Natural killer cell treated with Interleukin-12 subunit alpha and Interleukin-12 subunit beta and Interleukin-15 and Interleukin-18, amount 100 ng/mL, for 72 hours (primary cell): ENCODE data around the gene NRXN3. TPM values are rescaled to one million over a fixed set of nuclear protein-coding genes. Genes with fewer than 3 reads are reported as not detected.

Source experiments
- ATAC-seq, 2 donors: fragments of 150-1000 bp; cut with Tn5 transposase in 1 of 2; sonication (Bioruptor Pico), chemical (Tn5 transposase) in 1 of 2; 2 replicates each; pipeline ENCODE4 v1.10.0; 2021
- DNase-seq: peaks from one replicate; pipeline ENCODE4 v3.0.0; 2022; ENCODE audit warnings: low spot score
- H3K27ac Mint-ChIP-seq, 2 donors: 1 replicate in 1 of 2; 2 replicates in 1 of 2; pipeline ENCODE4 v1.8.0; 2022; ENCODE audit warnings: mixed read lengths in 2 of 2, mild to moderate bottlenecking in 1 of 2, moderate library complexity in 1 of 2
- H3K27me3 Mint-ChIP-seq, 2 donors: 1 replicate in 1 of 2; 2 replicates in 1 of 2; pipeline ENCODE4 v1.8.0; 2022; ENCODE audit warnings: mixed read lengths in 2 of 2
- H3K36me3 Mint-ChIP-seq: one replicate; pipeline ENCODE4 v1.8.0; 2022; ENCODE audit warnings: mixed read lengths
- H3K4me1 Mint-ChIP-seq, 2 donors: 1 replicate in 1 of 2; 2 replicates in 1 of 2; pipeline ENCODE4 v1.8.0; 2022; ENCODE audit warnings: low read depth in 2 of 2, mixed read lengths in 2 of 2, mild to moderate bottlenecking in 1 of 2
- H3K4me3 Mint-ChIP-seq: one replicate; pipeline ENCODE4 v1.8.0; 2022; ENCODE audit warnings: mixed read lengths
- H3K9me3 Mint-ChIP-seq: 2 replicates; pipeline ENCODE4 v1.8.0; 2022; ENCODE audit warnings: mixed read lengths
- total RNA-seq, 2 donors: library from RNA; stranded (reverse); gene quantifications; one replicate each; pipeline ENCODE4 v1.2.3, GENCODE V29; 2022

NRXN3 gene
- total RNA-seq, 2 donors from 2014 or later: not detected

GRCh38 chr14:79376557-79376956, 1206.4 kb downstream of the NRXN3 start:
- Mint-ChIP-seq H3K27ac (no peak overlapping the region), H3K36me3 (no peaks in the 10 kb centered on the region), H3K4me1 (no peaks in the 10 kb centered on the region), H3K4me3 (no peak overlapping the region), H3K9me3 (peaks cover 8% of the 10 kb centered on the region), H3K27me3 (no peaks in the 10 kb centered on the region)
- no peak for DNase-seq
- no peak for ATAC-seq

DNA sequence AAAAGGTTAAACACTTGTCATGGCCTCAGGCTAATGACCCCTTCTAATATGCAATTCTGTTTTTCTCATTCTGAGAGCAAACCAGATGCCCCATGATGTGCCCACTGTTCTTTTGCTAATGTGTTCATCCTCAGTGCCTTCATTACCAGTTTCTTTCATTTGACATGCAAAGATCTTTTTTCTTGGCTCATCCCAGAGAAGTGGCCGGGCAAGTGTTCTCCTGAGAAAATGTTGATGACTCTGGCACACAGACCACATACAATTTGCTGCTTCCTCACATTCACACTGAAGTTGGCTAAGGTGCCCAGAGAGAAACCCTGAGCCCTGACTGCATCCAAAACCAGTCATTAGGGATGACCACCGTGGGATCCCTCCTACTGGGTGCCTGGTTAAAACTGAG, 1207.8 kb downstream of the NRXN3 start:
- Mint-ChIP-seq H3K9me3 (peaks cover 8% of the 10 kb centered on the region), H3K4me1 (no peaks in the 10 kb centered on the region), H3K27ac (no peak overlapping the region), H3K27me3 (no peaks in the 10 kb centered on the region), H3K4me3 (no peak overlapping the region), H3K36me3 (no peaks in the 10 kb centered on the region)
- ATAC-seq (no peak), DNase-seq (no peak)

- H3K9me3 Mint-ChIP-seq: peaks cover 9% of the 10 kb centered on the region
- no peak for ATAC-seq
- H3K4me3 Mint-ChIP-seq: no peak overlapping the region
- no peaks in the 10 kb centered on the region for H3K36me3 Mint-ChIP-seq
- no peaks in the 10 kb centered on the region for H3K27me3 Mint-ChIP-seq
- no peak overlapping the region for H3K27ac Mint-ChIP-seq
- DNase-seq: no peak
- no peaks in the 10 kb centered on the region for H3K4me1 Mint-ChIP-seq
Measured at GRCh38 chr14:79379266-79379665, 1209.1 kb downstream of the NRXN3 start.

- ATAC-seq: no peak
- no peaks in the 10 kb centered on the region for H3K4me1 Mint-ChIP-seq
- H3K36me3 Mint-ChIP-seq: no peaks in the 10 kb centered on the region
- H3K4me3 Mint-ChIP-seq: no peak overlapping the region
- H3K27ac Mint-ChIP-seq: no peak overlapping the region
- DNase-seq: no peak
- no peaks in the 10 kb centered on the region for H3K27me3 Mint-ChIP-seq
- H3K9me3 Mint-ChIP-seq: peaks cover 8% of the 10 kb centered on the region
Measured at GRCh38 chr14:79383031-79383430, 1212.9 kb downstream of the NRXN3 start.

DNA sequence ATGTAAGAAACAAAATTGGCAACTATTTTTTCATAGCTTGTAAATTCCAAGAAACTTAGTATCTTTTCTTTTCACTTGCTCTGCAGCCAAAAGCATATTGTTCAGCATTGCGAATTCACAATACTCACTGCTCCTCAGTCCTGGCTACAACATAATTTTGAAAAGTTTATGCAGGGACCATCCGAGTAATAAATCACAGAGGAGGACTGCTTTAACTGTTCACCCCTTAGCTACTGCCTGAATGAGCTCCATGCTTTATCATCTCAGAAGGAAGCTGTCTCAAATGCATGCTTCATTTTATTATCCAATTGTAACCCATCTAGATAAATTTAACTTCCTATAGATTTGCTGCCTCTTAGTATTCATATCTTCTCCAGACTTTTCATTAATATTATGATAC, 1213.3 kb downstream of the NRXN3 start:
- Mint-ChIP-seq H3K36me3 (no peaks in the 10 kb centered on the region), H3K9me3 (peaks cover 6% of the 10 kb centered on the region), H3K27ac (no peak overlapping the region), H3K4me1 (no peaks in the 10 kb centered on the region), H3K27me3 (no peaks in the 10 kb centered on the region), H3K4me3 (no peak overlapping the region)
- ATAC-seq: no peak
- no peak for DNase-seq

GRCh38 chr14:79395061-79395460, 1224.9 kb downstream of the NRXN3 start:
- Mint-ChIP-seq H3K9me3 (peaks cover 9% of the 10 kb centered on the region), H3K36me3 (no peaks in the 10 kb centered on the region), H3K4me3 (no peak overlapping the region), H3K27me3 (no peaks in the 10 kb centered on the region), H3K27ac (no peak overlapping the region), H3K4me1 (no peaks in the 10 kb centered on the region)
- ATAC-seq: no peak
- no peak for DNase-seq

DNA sequence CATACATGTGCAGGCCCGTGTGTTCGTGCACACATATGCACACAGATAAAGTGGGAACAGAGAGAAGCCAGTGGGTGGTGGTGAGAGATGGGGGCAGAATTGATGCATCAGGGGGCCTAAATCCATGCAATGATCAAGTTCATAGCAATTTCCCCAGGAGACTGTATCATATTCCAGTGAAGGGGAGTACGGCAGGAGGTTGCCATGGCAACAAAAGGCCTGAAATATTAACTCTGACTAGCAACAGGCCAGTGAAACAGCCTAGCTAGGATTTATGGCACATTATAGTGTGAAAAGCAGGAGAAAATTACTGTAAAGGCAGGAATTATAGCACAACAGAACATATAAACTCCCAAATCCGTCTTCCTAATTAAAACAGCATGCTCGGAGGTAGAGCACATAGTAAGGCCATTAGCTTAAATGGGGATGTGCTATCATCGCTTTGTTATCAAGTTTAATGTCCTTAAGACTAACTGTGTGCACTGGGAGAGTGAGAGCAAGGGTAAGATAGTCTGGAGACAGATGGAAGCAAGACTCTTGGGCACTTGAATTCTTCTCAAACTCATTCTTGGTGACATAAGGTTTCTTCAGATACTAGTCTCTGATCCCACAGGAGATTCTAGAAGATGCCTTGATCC, 1234.8 kb downstream of the NRXN3 start:
- DNase-seq (no peak), ATAC-seq (no peak)
- Mint-ChIP-seq H3K4me1 (no peaks in the 10 kb centered on the region), H3K4me3 (no peak overlapping the region), H3K27me3 (no peaks in the 10 kb centered on the region), H3K9me3 (peaks cover 18% of the 10 kb centered on the region), H3K36me3 (no peaks in the 10 kb centered on the region), H3K27ac (no peak overlapping the region)

DNA sequence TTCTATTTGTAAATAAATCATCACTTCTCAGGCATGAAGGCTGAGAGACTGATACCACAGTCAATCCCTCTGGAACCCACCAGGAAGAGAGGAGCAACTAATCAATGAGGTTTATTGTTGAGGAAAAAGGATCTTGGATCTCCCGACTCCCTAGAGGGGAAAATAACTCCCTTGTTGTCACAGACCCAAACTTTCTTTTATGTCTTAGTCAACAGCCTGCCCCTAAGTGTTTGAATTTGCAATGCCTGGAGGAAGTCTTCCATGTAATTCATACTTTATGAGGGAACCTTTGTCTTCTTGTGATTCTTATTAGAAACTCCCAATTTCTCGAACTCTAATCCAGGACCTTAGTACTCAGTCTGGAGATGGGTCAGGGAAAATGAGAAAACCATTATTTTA, 1235.3 kb downstream of the NRXN3 start:
- no peak for DNase-seq
- H3K4me1 Mint-ChIP-seq: no peaks in the 10 kb centered on the region
- no peaks in the 10 kb centered on the region for H3K27me3 Mint-ChIP-seq
- ATAC-seq: no peak
- H3K27ac Mint-ChIP-seq: no peak overlapping the region
- no peaks in the 10 kb centered on the region for H3K36me3 Mint-ChIP-seq
- H3K4me3 Mint-ChIP-seq: no peak overlapping the region
- H3K9me3 Mint-ChIP-seq: peaks cover 19% of the 10 kb centered on the region

DNA sequence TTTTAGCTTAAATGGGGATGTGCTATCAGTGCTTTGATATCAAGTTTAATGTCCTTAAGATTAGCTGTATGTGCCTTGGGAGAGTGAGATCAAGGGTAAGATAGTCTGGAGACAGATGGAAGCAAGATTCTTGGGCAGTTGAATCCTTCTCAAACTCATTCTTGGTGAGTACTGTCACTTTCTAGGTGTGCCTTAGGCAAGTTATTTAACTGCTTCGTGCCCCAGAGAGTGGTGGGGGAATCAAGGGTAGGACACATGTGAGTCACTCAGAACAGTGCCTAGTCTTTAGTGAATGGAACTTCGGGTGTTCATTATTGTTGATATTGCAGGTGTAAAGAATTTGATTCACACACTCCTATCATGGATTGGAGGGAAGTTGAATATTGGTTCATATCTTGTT, 1237.4 kb downstream of the NRXN3 start:
- Mint-ChIP-seq H3K4me3 (no peak overlapping the region), H3K27me3 (no peaks in the 10 kb centered on the region), H3K36me3 (no peaks in the 10 kb centered on the region), H3K4me1 (no peaks in the 10 kb centered on the region), H3K27ac (no peak overlapping the region), H3K9me3 (peaks cover 19% of the 10 kb centered on the region)
- DNase-seq (no peak), ATAC-seq (no peak)

DNA sequence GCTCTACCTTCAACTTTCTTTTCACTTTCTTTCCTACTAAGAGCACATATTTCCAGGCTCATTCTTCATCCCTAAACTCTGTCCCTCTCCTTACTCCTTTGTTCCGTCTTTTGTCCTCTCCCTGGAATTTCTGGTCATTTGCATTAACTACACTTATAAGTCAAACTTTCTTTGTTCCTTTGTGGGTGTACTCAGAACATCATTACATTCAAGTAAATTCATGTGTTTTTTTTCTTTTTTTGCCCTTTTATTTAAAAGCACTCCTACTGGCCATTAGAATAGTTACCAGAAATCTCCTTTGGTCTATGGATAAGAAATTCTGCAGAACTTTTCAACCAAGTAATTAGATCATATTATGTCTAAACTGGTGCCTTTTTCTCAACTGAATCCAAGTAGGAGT, 1238.5 kb downstream of the NRXN3 start:
- H3K36me3 Mint-ChIP-seq: no peaks in the 10 kb centered on the region
- no peaks in the 10 kb centered on the region for H3K4me1 Mint-ChIP-seq
- peaks cover 22% of the 10 kb centered on the region for H3K9me3 Mint-ChIP-seq
- H3K4me3 Mint-ChIP-seq: no peak overlapping the region
- DNase-seq: no peak
- H3K27ac Mint-ChIP-seq: no peak overlapping the region
- no peaks in the 10 kb centered on the region for H3K27me3 Mint-ChIP-seq
- ATAC-seq: no peak

DNA sequence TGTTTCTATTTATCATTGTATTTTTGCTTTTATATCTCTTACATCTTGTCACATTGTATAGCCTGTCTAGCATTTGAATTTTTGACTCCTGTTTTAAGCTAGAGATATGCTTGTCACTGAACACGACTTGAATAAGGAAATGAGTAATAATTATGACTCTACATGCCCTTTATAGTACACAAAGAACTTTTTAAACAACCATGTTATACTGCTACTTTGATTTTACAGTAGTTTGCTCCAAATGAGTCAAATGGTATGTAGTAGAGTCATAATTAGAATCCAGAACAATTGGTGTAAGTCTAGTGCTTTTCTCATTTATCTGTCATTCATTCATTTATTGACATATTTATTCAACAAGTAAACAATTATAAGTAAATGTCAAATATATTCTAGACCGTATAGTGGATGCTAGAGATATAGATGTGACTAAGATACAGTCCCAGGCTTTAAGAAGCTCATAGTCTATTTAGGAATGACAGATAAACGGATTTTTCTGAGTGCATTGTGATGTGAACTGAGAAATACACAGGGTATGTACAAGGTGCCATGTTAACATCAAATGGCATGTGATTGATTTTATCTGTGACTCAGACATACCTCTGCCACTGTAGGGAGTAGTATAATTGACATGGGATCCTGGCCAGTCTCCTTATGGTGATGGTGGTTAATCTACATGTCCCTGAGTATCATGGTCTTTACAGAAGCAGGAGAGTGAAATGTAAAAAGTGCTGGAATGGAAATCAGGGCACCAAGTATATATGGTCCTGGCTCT, 1241.4 kb downstream of the NRXN3 start:
- no peak for ATAC-seq
- Mint-ChIP-seq H3K4me1 (no peaks in the 10 kb centered on the region), H3K9me3 (peaks cover 17% of the 10 kb centered on the region), H3K4me3 (no peak overlapping the region), H3K36me3 (no peaks in the 10 kb centered on the region), H3K27me3 (no peaks in the 10 kb centered on the region), H3K27ac (no peak overlapping the region)
- DNase-seq: no peak

DNA sequence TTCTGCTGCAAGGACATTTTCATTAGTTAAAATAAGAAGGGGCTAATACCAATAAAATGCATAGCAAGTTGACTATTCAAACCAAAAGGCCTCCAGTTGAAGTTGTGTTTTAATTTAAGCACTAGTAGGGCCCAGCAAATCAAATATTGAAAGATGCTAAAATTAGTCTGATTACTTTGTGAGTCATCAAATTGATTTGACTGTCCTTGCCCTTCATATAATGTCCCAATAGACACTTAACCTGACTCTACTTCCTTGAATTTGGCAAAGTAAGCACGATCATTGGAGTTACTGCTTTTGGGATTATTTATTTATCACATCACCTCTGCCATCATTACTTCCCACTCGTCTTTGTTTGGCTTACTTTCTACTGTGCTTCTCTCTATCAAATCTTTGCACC, 1242.6 kb downstream of the NRXN3 start:
- no peak overlapping the region for H3K27ac Mint-ChIP-seq
- no peaks in the 10 kb centered on the region for H3K27me3 Mint-ChIP-seq
- no peak overlapping the region for H3K4me3 Mint-ChIP-seq
- DNase-seq (no peak), ATAC-seq (no peak)
- no peaks in the 10 kb centered on the region for H3K36me3 Mint-ChIP-seq
- H3K4me1 Mint-ChIP-seq: no peaks in the 10 kb centered on the region
- H3K9me3 Mint-ChIP-seq: peaks cover 21% of the 10 kb centered on the region

DNA sequence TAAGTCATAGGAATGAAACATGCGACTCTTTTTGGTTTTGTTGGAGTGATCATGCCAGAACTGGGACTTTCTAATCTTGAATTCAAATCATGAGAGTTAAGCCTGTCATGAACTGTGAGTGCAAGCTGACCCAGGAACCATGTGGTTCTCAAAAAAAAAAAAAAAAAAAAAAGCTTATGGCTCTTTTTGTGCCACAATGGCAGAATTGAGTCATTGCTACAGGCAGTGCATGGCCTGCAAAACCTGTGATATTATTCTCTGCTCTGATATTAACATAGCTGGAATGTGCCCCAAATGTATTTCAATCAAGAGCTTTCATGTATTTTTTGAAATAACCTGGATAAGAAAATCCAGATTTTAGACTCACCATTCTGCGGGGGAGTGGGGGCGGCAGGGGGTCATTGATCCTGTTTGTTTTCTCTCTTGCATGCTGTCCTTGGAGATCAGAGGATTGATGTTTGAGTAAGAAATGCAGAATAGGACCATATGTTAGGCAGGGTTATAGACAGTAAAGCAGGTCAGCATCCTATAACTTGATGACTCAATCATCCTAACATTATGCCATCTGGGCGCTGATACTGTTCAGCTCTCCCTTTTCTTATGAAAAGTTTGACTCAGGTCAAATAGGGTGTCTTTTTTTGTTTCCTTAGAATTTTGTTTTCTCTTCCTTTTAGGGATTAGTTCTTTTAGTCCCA, 1243.7 kb downstream of the NRXN3 start:
- ATAC-seq (no peak), DNase-seq (no peak)
- Mint-ChIP-seq H3K36me3 (no peaks in the 10 kb centered on the region), H3K4me3 (no peak overlapping the region), H3K4me1 (no peaks in the 10 kb centered on the region), H3K27me3 (no peaks in the 10 kb centered on the region), H3K27ac (no peak overlapping the region), H3K9me3 (peaks cover 19% of the 10 kb centered on the region)

DNA sequence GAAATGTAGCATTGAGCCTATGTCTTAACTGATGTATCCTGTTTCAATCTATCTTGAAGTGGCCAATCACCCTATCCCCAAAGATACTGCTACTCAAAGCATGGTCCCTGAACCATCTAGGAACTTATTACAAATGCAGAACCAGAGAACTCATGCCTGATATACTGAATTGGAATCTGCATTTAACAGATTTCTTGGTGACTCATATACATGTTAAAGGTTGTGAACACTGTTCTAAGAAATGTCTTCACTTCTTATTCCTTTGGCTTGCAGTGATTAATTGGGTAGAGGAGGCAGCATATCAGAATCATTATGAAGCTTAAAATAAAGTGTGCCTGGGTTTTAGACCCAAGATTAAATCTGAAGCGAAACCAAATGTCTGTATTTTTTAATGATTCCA, 1245.6 kb downstream of the NRXN3 start:
- no peaks in the 10 kb centered on the region for H3K4me1 Mint-ChIP-seq
- no peaks in the 10 kb centered on the region for H3K27me3 Mint-ChIP-seq
- DNase-seq: no peak
- no peak for ATAC-seq
- H3K4me3 Mint-ChIP-seq: no peak overlapping the region
- H3K27ac Mint-ChIP-seq: no peak overlapping the region
- H3K36me3 Mint-ChIP-seq: no peaks in the 10 kb centered on the region
- peaks cover 19% of the 10 kb centered on the region for H3K9me3 Mint-ChIP-seq
